Liver (tissue), 9 donors: ENCODE results near the gene FYCO1. TPM values are rescaled to one million over a fixed set of nuclear protein-coding genes. Genes with fewer than 3 reads are reported as not detected.

Experiments
- DNase-seq: peaks from one replicate; pipeline ENCODE4 v3.0.0-alpha.2; 2017; ENCODE audit warnings: low spot score
- H3K27ac ChIP-seq, 2 donors: one replicate each; pipeline ENCODE4 v1.7.0; 2013; ENCODE audit warnings: inconsistent platforms in 2 of 2, low read length in 2 of 2, control low read depth in 1 of 2, low read depth in 1 of 2, mild to moderate bottlenecking in 1 of 2
- H3K27me3 ChIP-seq, 4 donors: one replicate each; pipeline versions ENCODE4 v1.6.1 to v1.7.0; 2013; ENCODE audit warnings: low read length in 3 of 4, inconsistent platforms in 1 of 4, mild to moderate bottlenecking in 1 of 4, moderate library complexity in 1 of 4; ENCODE audit not compliant: control insufficient read depth in 4 of 4, insufficient read depth in 4 of 4
- H3K36me3 ChIP-seq, 4 donors: one replicate each; pipeline versions ENCODE4 v1.6.1 to v1.7.0; 2013; ENCODE audit warnings: low read length in 3 of 4, mild to moderate bottlenecking in 3 of 4, low read depth in 1 of 4, moderate library complexity in 1 of 4; ENCODE audit not compliant: control insufficient read depth in 4 of 4, insufficient read depth in 3 of 4
- H3K4me1 ChIP-seq, 4 donors: one replicate each; pipeline versions ENCODE4 v1.6.1 to v1.7.0; 2013; ENCODE audit warnings: low read length in 3 of 4, mild to moderate bottlenecking in 3 of 4, moderate library complexity in 1 of 4; ENCODE audit not compliant: control insufficient read depth in 4 of 4, insufficient read depth in 4 of 4
- H3K4me3 ChIP-seq, 3 donors: one replicate each; pipeline versions ENCODE4 v1.6.1 to v1.7.0; 2013; ENCODE audit warnings: low read length in 3 of 3, control low read depth in 1 of 3, low read depth in 1 of 3, mild to moderate bottlenecking in 1 of 3
- H3K9ac ChIP-seq, 2 donors: one replicate each; pipeline ENCODE4 v1.7.0; 2013; ENCODE audit warnings: low read length in 2 of 2, mild to moderate bottlenecking in 2 of 2, moderate library complexity in 2 of 2, control low read depth in 1 of 2, low read depth in 1 of 2
- H3K9me3 ChIP-seq, 4 donors: one replicate each; pipeline versions ENCODE4 v1.6.1 to v1.7.0; 2013; ENCODE audit warnings: low read length in 3 of 4; ENCODE audit not compliant: control insufficient read depth in 4 of 4
- ATF3 ChIP-seq: IDR thresholded peaks from 2 replicates; pipeline ENCODE4 v1.6.1; 2016; ENCODE audit warnings: antibody characterized with exemption
- CTCF ChIP-seq: fragments of 150-350 bp; IDR thresholded peaks from 2 replicates; pipeline ENCODE4 v1.5.1; 2017; ENCODE audit warnings: improper control_type of control experiment, low read depth, low read length; ENCODE audit not compliant: missing input control
- EGR1 ChIP-seq, 2 donors: IDR thresholded peaks; 2 replicates each; pipeline ENCODE4 v1.6.1; 2016 to 2018; ENCODE audit warnings: antibody characterized with exemption in 2 of 2, low read depth in 2 of 2
- FOXA1 ChIP-seq: IDR thresholded peaks from 2 replicates; pipeline ENCODE4 v1.6.1; 2016; ENCODE audit warnings: antibody characterized with exemption
- FOXA2 ChIP-seq: IDR thresholded peaks from 2 replicates; pipeline ENCODE4 v1.6.1; 2016; ENCODE audit warnings: antibody characterized with exemption
- GABPA ChIP-seq, 2 donors: IDR thresholded peaks in 1 of 2; conservative IDR thresholded peaks in 1 of 2; 2 replicates each; pipeline ENCODE4 v1.6.1; 2016; ENCODE audit warnings: antibody characterized with exemption in 2 of 2, mild to moderate bottlenecking in 1 of 2, moderate library complexity in 1 of 2
- HNF4A ChIP-seq, 2 donors: conservative IDR thresholded peaks; 2 replicates each; pipeline ENCODE4 v1.6.1; 2016; ENCODE audit warnings: antibody characterized with exemption in 2 of 2, mild to moderate bottlenecking in 2 of 2
- HNF4G ChIP-seq: IDR thresholded peaks from 2 replicates; pipeline ENCODE4 v1.6.1; 2016; ENCODE audit warnings: antibody characterized with exemption
- JUND ChIP-seq, 2 donors: IDR thresholded peaks; 2 replicates each; pipeline ENCODE4 v1.6.1; 2016; ENCODE audit warnings: antibody characterized with exemption in 2 of 2
- MAX ChIP-seq: IDR thresholded peaks from 2 replicates; pipeline ENCODE4 v1.6.1; 2016; ENCODE audit warnings: antibody characterized with exemption
- NR2F2 ChIP-seq: IDR thresholded peaks from 2 replicates; pipeline ENCODE4 v1.6.1; 2016; ENCODE audit warnings: antibody characterized with exemption
- RAD21 ChIP-seq, 2 donors: IDR thresholded peaks; 2 replicates each; pipeline ENCODE4 v1.6.1; 2016; ENCODE audit warnings: antibody characterized with exemption in 2 of 2, mild to moderate bottlenecking in 2 of 2
- REST ChIP-seq: IDR thresholded peaks from 2 replicates; pipeline ENCODE4 v1.6.1; 2016; ENCODE audit warnings: antibody characterized with exemption, mild to moderate bottlenecking
- RXRA ChIP-seq, 2 donors: IDR thresholded peaks; 2 replicates each; pipeline ENCODE4 v1.6.1; 2017 to 2018; ENCODE audit warnings: antibody characterized with exemption in 2 of 2, mild to moderate bottlenecking in 1 of 2
- TAF1 ChIP-seq: conservative IDR thresholded peaks from 2 replicates; pipeline ENCODE4 v1.6.1; 2016; ENCODE audit warnings: antibody characterized with exemption, mild to moderate bottlenecking
- YY1 ChIP-seq: IDR thresholded peaks from 2 replicates; pipeline ENCODE4 v1.6.1; 2016; ENCODE audit warnings: antibody characterized with exemption, mild to moderate bottlenecking
- ZBTB33 ChIP-seq: IDR thresholded peaks from 2 replicates; pipeline ENCODE4 v1.6.1; 2016; ENCODE audit warnings: antibody characterized with exemption
- WGBS: extraction: QIAGEN DNeasy Blood & Tissue Kit; methylation state at CpG from one replicate; pipeline ENCODE4 v1.1.7; 2013; 5-methylcytosine and 5-hydroxymethylcytosine counted together
- polyA plus RNA-seq, 2 donors: library from polyadenylated mRNA; stranded (reverse) in 1 of 2; unstranded in 1 of 2; fragments of 200-250 nt in 1 of 2; fragments of >200 nt in 1 of 2; fragmentation: Nextera tagmentation in 1 of 2; extraction: Ambion mirVana in 1 of 2; gene quantifications; one replicate each; pipeline versions ENCODE4 v1.2.1 to v1.2.3, GENCODE V29; 2013 to 2015
- total RNA-seq, 2 donors: library from RNA; depleted of rRNA; stranded (reverse); fragments of >200 nt; gene quantifications; one replicate each; pipeline ENCODE4 v1.2.3, GENCODE V29; 2014
- donor health status: healthy.
- donor health status: healthy.
- donor health status: healthy.
- donor health status: healthy.
- donor health status: healthy.

Gene FYCO1
- total and polyA plus RNA-seq, 4 donors: 3.0 to 17.1 (median 10.2) TPM

GRCh38 chr3:46012246-46012645 lies 16.6 kb upstream of the FYCO1 start:
- no peak for DNase-seq
- Histone ChIP-seq H3K27me3 (no peaks in the 10 kb centered on the region), H3K4me1 (no peaks in the 10 kb centered on the region), H3K36me3 (no peaks in the 10 kb centered on the region), H3K4me3 (no peak overlapping the region), H3K9me3 (no peaks in the 10 kb centered on the region), H3K27ac (no peak overlapping the region), H3K9ac (no peak overlapping the region)
- 88% methylated on average over 4 of the region's 4 CpGs for WGBS
- no peak for TF ChIP-seq REST
- TF ChIP-seq FOXA1: no peak
- no peak for TF ChIP-seq NR2F2
- TF ChIP-seq EGR1 (IDR thresholded peaks at IDR 0.05; ENCODE audit: low read depth in 2 of 2): no peak
- TF ChIP-seq ZBTB33: no peak
- no peak for TF ChIP-seq GABPA (IDR thresholded peaks at IDR 0.05 in 1 of 2, conservative IDR thresholded peaks at IDR 0.05 in 1 of 2)
- TF ChIP-seq MAX: no peak
- TF ChIP-seq RXRA (IDR thresholded peaks at IDR 0.05): no peak
- no peak for TF ChIP-seq ATF3
- no peak for TF ChIP-seq HNF4A (conservative IDR thresholded peaks at IDR 0.05)
- no peak for TF ChIP-seq CTCF
- no peak for TF ChIP-seq TAF1
- TF ChIP-seq RAD21 (IDR thresholded peaks at IDR 0.05): no peak

- Histone ChIP-seq H3K4me3 (no peak overlapping the region), H3K9me3 (no peaks in the 10 kb centered on the region), H3K4me1 (no peaks in the 10 kb centered on the region), H3K27me3 (no peaks in the 10 kb centered on the region), H3K36me3 (no peaks in the 10 kb centered on the region), H3K9ac (no peak overlapping the region), H3K27ac (no peak overlapping the region)
- no peak for DNase-seq
- 96% methylated on average over 2 of the region's 2 CpGs for WGBS
- TF ChIP-seq FOXA2: no peak
- no peak for TF ChIP-seq RXRA (IDR thresholded peaks at IDR 0.05)
- no peak for TF ChIP-seq GABPA (IDR thresholded peaks at IDR 0.05 in 1 of 2, conservative IDR thresholded peaks at IDR 0.05 in 1 of 2)
- TF ChIP-seq EGR1 (IDR thresholded peaks at IDR 0.05; ENCODE audit: low read depth in 2 of 2): no peak
- TF ChIP-seq TAF1: no peak
- no peak for TF ChIP-seq NR2F2
- TF ChIP-seq HNF4G: no peak
- TF ChIP-seq REST: no peak
- TF ChIP-seq CTCF: no peak
- TF ChIP-seq JUND (IDR thresholded peaks at IDR 0.05): no peak
- TF ChIP-seq MAX: no peak
- no peak for TF ChIP-seq RAD21 (IDR thresholded peaks at IDR 0.05)
- no peak for TF ChIP-seq YY1
- no peak for TF ChIP-seq FOXA1
Observed at GRCh38 chr3:46010519-46011113, 15.0 kb upstream of the FYCO1 start.
